GM23338 (cell line): ENCODE data around the gene GP1BB. TPM values are rescaled to one million over a fixed set of nuclear protein-coding genes. Genes with fewer than 3 reads are reported as not detected.

Source experiments
- ATAC-seq: fragments of 200-7000 bp; cut with Tn5 transposase; 3 replicates; pipeline ENCODE4 v1.9.1; 2020
- DNase-seq: peaks from one replicate; pipeline ENCODE4 v3.0.0-alpha.2; 2015; ENCODE audit warnings: low spot score
- H2AFZ ChIP-seq: fragments of 200-600 bp; sonication (generic); 2 replicates; pipeline ENCODE4 v1.8.0; 2016; ENCODE audit warnings: antibody characterized with exemption, mild to moderate bottlenecking, moderate library complexity
- H3F3A ChIP-seq: fragments of 200-600 bp; sonication (generic); replicated peaks from 2 replicates; pipeline ENCODE4 v1.8.0; 2017; ENCODE audit warnings: antibody characterized with exemption, mixed run types, low read depth
- H3K27ac ChIP-seq: fragments of 200-600 bp; sonication (generic); 2 replicates; pipeline ENCODE4 v1.6.1; 2016; ENCODE audit warnings: low read depth
- H3K27me3 ChIP-seq: fragments of 200-600 bp; sonication (generic); 2 replicates; pipeline ENCODE4 v1.8.0; 2016; ENCODE audit warnings: mild to moderate bottlenecking, mixed run types, moderate library complexity; ENCODE audit not compliant: insufficient read depth
- H3K36me3 ChIP-seq: fragments of 200-600 bp; sonication (generic); 2 replicates; pipeline ENCODE4 v1.8.0; 2016; ENCODE audit warnings: mild to moderate bottlenecking; ENCODE audit not compliant: insufficient read depth
- H3K4me1 ChIP-seq: fragments of 200-600 bp; sonication (generic); 2 replicates; pipeline ENCODE4 v1.8.0; 2016; ENCODE audit warnings: mild to moderate bottlenecking, moderate library complexity; ENCODE audit not compliant: insufficient read depth
- H3K4me2 ChIP-seq: fragments of 200-600 bp; sonication (generic); 2 replicates; pipeline ENCODE4 v1.7.1; 2017; ENCODE audit warnings: mixed run types
- H3K4me3 ChIP-seq: fragments of 200-600 bp; sonication (generic); 2 replicates; pipeline ENCODE4 v1.6.1; 2016; ENCODE audit warnings: mixed run types
- H3K79me2 ChIP-seq: fragments of 200-600 bp; sonication (generic); replicated peaks from 2 replicates; pipeline ENCODE4 v1.8.0; 2017; ENCODE audit warnings: mild to moderate bottlenecking; ENCODE audit not compliant: insufficient read depth
- H3K9me2 ChIP-seq: fragments of 200-600 bp; sonication (generic); 2 replicates; pipeline ENCODE4 v1.8.0; 2017; ENCODE audit not compliant: insufficient read depth
- H4K20me1 ChIP-seq: fragments of 200-600 bp; sonication (generic); replicated peaks from 2 replicates; pipeline ENCODE4 v1.8.0; 2017; ENCODE audit warnings: mild to moderate bottlenecking; ENCODE audit not compliant: insufficient read depth
- H3K27ac Mint-ChIP-seq: 2 replicates; pipeline ENCODE4 v1.8.0; 2020; ENCODE audit warnings: inconsistent platforms, mild to moderate bottlenecking, moderate library complexity, mixed read lengths
- H3K27me3 Mint-ChIP-seq: 3 replicates; pipeline ENCODE4 v1.8.0; 2022; ENCODE audit warnings: low read depth, mild to moderate bottlenecking, moderate library complexity, mixed read lengths, inconsistent platforms; ENCODE audit not compliant: insufficient read depth, poor library complexity
- H3K36me3 Mint-ChIP-seq: 3 replicates; pipeline ENCODE4 v1.8.0; 2021; ENCODE audit warnings: low read depth, mild to moderate bottlenecking, inconsistent platforms, moderate library complexity, mixed read lengths
- H3K4me1 Mint-ChIP-seq: 3 replicates; pipeline ENCODE4 v1.8.0; 2020; ENCODE audit warnings: mild to moderate bottlenecking, inconsistent platforms, mixed read lengths
- H3K4me3 Mint-ChIP-seq: 3 replicates; pipeline ENCODE4 v1.8.0; 2021; ENCODE audit warnings: moderate library complexity, mild to moderate bottlenecking, inconsistent platforms, mixed read lengths
- H3K9me3 Mint-ChIP-seq: 3 replicates; pipeline ENCODE4 v1.8.0; 2020; ENCODE audit warnings: moderate library complexity, mild to moderate bottlenecking, inconsistent platforms, mixed read lengths
- CREB1 ChIP-seq: fragments of 250-450 bp; sonication (Bioruptor Pico); IDR thresholded peaks from 2 replicates; pipeline ENCODE4 v1.5.0; 2020; ENCODE audit warnings: low read depth, mild to moderate bottlenecking, moderate library complexity
- EZH2phosphoT487 ChIP-seq: fragments of 200-600 bp; sonication (generic); IDR thresholded peaks from one replicate; pipeline ENCODE4 v1.8.1; 2018; ENCODE audit warnings: antibody characterized with exemption; ENCODE audit not compliant: unreplicated experiment
- JUNB ChIP-seq: IDR thresholded peaks from one replicate; pipeline ENCODE4 v1.6.1; 2016; ENCODE audit warnings: antibody characterized with exemption; ENCODE audit not compliant: unreplicated experiment
- NANOG ChIP-seq: IDR thresholded peaks from 2 replicates; pipeline ENCODE4 v1.6.1; 2016; ENCODE audit warnings: antibody characterized with exemption, borderline replicate concordance
- POLR2AphosphoS5 ChIP-seq: IDR thresholded peaks from 2 replicates; pipeline ENCODE4 v1.6.1; 2016; ENCODE audit warnings: antibody characterized with exemption, low read depth
- ZNF331 ChIP-seq: fragments of 250-450 bp; sonication (Bioruptor Pico); IDR thresholded peaks from 2 replicates; pipeline ENCODE4 v1.5.0; 2020; ENCODE audit warnings: low read depth, mild to moderate bottlenecking, moderate library complexity
- polyA plus RNA-seq: library from polyadenylated mRNA; unstranded; fragments of >200 nt; fragmentation: Nextera tagmentation; extraction: Ambion mirVana; gene quantifications from 2 replicates; pipeline ENCODE4 v1.2.1, GENCODE V29; 2016
- total RNA-seq: library from RNA; depleted of rRNA; stranded (reverse); fragments of >200 nt; shearing (Covaris generic); gene quantifications from 2 replicates; pipeline ENCODE4 v1.2.3, GENCODE V29; 2014
- TF ChIP-seq, protein P1 (sequence below): IDR thresholded peaks from one replicate; pipeline ENCODE4 v1.6.1; 2018; ENCODE audit warnings: antibody characterized with exemption; ENCODE audit not compliant: unreplicated experiment
- TF ChIP-seq, protein P2 (sequence below): IDR thresholded peaks from 2 replicates; pipeline ENCODE4 v1.6.1; 2016; ENCODE audit warnings: antibody characterized with exemption

Gene GP1BB
- total and polyA plus RNA-seq, 2 experiments from 2014 or later = 0.53 to 1.3 TPM

DNA sequence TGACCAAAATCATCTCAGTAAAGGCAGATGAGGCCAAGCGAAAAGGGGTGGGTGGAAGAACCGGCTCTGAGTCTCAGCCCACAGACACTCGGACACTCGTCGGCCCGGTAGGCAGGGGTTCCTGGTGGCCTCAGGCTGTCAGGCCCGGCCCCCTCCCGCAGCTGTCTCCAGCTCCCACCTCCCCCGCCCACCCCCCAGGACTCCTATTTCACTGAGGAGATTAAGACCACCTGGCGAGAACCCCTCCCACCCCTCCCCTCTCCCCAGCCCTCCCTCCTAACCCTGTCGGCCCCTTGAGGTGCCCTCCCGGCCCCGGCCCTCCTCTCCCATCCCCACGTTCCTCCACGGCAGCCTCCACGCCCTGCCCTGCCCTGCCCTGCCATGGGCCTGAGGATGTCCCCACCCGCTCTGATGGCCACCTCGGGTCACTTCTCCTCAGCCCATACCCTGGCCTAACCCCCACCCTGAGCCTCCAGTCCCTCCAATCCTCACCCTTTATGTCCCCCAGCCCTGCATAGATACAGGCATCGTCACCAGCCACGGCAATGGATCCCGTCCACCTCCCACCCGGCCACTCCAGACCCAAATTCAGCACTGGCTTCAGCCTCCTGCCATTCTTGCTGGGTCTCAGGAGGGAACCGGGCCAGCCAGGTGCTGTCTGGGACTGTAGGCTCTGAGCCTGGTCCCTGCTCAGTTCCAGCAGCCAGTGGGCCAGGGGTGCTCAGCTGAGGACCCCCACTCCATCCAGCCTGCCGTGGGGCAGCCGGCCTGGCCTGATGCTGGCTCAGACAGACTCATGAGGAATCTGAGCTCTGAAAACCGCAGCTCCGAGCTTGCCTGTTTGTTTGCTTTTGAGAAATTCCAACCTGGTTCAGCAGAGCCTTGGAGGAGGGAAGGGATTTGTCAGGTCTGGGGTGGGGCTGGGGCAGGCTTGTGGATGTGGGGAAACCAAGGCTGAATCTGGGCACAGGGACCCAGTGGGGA lies 27.5 kb downstream of the GP1BB start (continued):
- TF ChIP-seq, protein P1, sequence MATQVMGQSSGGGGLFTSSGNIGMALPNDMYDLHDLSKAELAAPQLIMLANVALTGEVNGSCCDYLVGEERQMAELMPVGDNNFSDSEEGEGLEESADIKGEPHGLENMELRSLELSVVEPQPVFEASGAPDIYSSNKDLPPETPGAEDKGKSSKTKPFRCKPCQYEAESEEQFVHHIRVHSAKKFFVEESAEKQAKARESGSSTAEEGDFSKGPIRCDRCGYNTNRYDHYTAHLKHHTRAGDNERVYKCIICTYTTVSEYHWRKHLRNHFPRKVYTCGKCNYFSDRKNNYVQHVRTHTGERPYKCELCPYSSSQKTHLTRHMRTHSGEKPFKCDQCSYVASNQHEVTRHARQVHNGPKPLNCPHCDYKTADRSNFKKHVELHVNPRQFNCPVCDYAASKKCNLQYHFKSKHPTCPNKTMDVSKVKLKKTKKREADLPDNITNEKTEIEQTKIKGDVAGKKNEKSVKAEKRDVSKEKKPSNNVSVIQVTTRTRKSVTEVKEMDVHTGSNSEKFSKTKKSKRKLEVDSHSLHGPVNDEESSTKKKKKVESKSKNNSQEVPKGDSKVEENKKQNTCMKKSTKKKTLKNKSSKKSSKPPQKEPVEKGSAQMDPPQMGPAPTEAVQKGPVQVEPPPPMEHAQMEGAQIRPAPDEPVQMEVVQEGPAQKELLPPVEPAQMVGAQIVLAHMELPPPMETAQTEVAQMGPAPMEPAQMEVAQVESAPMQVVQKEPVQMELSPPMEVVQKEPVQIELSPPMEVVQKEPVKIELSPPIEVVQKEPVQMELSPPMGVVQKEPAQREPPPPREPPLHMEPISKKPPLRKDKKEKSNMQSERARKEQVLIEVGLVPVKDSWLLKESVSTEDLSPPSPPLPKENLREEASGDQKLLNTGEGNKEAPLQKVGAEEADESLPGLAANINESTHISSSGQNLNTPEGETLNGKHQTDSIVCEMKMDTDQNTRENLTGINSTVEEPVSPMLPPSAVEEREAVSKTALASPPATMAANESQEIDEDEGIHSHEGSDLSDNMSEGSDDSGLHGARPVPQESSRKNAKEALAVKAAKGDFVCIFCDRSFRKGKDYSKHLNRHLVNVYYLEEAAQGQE = no peak

DNA sequence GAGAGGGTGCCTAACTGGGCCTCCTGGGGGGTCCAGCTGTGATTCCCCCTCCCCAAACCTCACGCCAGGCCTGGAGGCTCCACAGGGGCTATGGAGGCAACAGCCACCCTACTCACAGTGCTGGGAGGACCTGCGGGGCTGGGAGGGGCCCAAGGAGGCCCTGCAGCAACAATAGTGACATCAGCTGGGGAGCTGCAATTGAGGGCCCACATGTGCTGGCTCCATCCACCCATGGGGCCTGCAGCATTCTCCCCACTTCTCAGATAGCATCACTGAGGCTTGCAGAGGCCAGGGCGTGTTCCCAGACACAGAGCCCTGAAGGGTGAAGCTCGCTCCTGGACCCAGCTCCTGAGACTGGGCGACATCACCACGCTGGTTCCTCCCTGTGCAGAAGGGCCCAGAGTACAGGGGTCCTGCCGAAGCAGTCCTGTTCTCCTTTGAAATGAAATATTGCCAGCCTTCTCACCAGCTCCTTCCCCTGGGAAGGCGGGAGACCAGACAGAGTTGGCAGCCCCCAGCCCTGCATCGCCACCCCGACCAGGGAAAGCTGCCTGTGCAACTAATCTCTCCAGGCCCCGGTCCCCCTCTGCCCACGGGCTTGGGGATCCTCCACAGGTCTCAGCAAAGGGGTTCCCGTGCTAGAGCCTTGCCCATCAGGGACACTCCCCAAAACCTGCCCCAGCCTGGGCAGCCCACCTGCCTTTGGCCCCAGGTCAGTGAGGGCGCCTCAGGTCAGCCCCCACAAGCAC lies 28.3 kb downstream of the GP1BB start:
- Mint-ChIP-seq H3K36me3 (no peaks in the 10 kb centered on the region), H3K4me1 (peaks cover 6% of the 10 kb centered on the region), H3K27ac (no peak overlapping the region), H3K27me3 (peaks cover 55% of the 10 kb centered on the region), H3K4me3 (no peak overlapping the region), H3K9me3 (no peaks in the 10 kb centered on the region)
- no peaks in the 10 kb centered on the region for H3F3A ChIP-seq
- no peak overlapping the region for H3K27ac ChIP-seq
- H3K4me3 ChIP-seq = no peak overlapping the region
- DNase-seq (no peak), ATAC-seq (no peak)
- H4K20me1 ChIP-seq = peaks cover 2% of the 10 kb centered on the region; the same call in 1 of the 2 replicates
- H3K4me1 ChIP-seq = peaks cover 5% of the 10 kb centered on the region; the same call in 1 of the 2 replicates
- no peaks in the 10 kb centered on the region for H3K79me2 ChIP-seq
- peaks cover 45% of the 10 kb centered on the region for H3K27me3 ChIP-seq
- H3K36me3 ChIP-seq = no peaks in the 10 kb centered on the region
- H3K9me2 ChIP-seq = no peaks in the 10 kb centered on the region
- no peak overlapping the region for H3K4me2 ChIP-seq
- H2AFZ ChIP-seq = no peak overlapping the region
- TF ChIP-seq, protein P2, sequence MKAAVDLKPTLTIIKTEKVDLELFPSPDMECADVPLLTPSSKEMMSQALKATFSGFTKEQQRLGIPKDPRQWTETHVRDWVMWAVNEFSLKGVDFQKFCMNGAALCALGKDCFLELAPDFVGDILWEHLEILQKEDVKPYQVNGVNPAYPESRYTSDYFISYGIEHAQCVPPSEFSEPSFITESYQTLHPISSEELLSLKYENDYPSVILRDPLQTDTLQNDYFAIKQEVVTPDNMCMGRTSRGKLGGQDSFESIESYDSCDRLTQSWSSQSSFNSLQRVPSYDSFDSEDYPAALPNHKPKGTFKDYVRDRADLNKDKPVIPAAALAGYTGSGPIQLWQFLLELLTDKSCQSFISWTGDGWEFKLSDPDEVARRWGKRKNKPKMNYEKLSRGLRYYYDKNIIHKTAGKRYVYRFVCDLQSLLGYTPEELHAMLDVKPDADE = no peak
- TF ChIP-seq EZH2phosphoT487 (no peak), POLR2AphosphoS5 (no peak), CREB1 (CRISPR knock-in tag) (no peak), JUNB (no peak), NANOG (no peak), ZNF331 (CRISPR knock-in tag) (no peak)
- TF ChIP-seq, protein P1 = no peak
